AG04449 (cell line): ENCODE results near the gene ZC3HAV1L.
A peak's percentile ranks its signal among the peaks of the same experiment; 100 is the strongest.

ENCODE experiments used
- CTCF ChIA-PET: fragments of 350-600 bp; formaldehyde crosslinking; extraction: SDS; loops from one replicate; lab custom pipeline; 2021; ENCODE audit warnings: antibody characterized with exemption; lab: Yijun Ruan, JAX
- POLR2A ChIA-PET: fragments of 400-600, 350-600 bp; formaldehyde crosslinking; extraction: SDS; loops from one replicate; lab custom pipeline; 2020; ENCODE audit warnings: antibody characterized with exemption, inconsistent platforms; lab: Yijun Ruan, JAX
- DNase-seq: peaks from one replicate; pipeline ENCODE4 v3.0.0-alpha.2; 2010; ENCODE audit warnings: low read depth, low spot score
- H3K4me3 ChIP-seq: 2 replicates; pipeline ENCODE4 v1.5.1; 2011; ENCODE audit warnings: low read depth, mild to moderate bottlenecking, control low read depth, low read length
- TF ChIP-seq, protein P1 (sequence below): IDR thresholded peaks from one replicate; pipeline ENCODE4 v1.5.1; 2011; ENCODE audit warnings: mild to moderate bottlenecking, moderate library complexity, low read length, control low read depth, inconsistent platforms; ENCODE audit not compliant: insufficient read depth; ENCODE audit errors: missing control alignments

Gene ZC3HAV1L

DNA sequence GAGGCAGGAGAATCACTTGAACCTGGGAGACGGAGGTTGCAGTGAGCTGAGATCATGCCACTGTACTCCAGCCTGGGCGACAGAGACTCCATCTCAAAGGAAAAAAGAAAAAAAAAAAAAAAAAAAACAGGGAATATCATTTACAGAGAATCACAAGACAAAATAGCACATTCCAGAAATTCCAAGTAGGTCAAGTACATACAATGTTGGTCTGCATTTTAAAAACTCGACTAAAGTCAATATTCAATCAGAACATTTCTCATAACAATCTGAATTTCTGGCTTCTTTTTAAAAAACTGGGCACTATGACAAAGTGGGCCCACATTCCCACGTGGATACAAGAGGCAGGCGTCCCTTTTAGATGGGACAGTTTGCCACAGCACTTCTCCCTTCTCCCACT, 12.8 kb downstream of the ZC3HAV1L start:
- no peak overlapping the region for H3K4me3 ChIP-seq
- TF ChIP-seq, protein P1, sequence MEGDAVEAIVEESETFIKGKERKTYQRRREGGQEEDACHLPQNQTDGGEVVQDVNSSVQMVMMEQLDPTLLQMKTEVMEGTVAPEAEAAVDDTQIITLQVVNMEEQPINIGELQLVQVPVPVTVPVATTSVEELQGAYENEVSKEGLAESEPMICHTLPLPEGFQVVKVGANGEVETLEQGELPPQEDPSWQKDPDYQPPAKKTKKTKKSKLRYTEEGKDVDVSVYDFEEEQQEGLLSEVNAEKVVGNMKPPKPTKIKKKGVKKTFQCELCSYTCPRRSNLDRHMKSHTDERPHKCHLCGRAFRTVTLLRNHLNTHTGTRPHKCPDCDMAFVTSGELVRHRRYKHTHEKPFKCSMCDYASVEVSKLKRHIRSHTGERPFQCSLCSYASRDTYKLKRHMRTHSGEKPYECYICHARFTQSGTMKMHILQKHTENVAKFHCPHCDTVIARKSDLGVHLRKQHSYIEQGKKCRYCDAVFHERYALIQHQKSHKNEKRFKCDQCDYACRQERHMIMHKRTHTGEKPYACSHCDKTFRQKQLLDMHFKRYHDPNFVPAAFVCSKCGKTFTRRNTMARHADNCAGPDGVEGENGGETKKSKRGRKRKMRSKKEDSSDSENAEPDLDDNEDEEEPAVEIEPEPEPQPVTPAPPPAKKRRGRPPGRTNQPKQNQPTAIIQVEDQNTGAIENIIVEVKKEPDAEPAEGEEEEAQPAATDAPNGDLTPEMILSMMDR = no peak
- POLR2A ChIA-PET = no interaction called here
- DNase-seq = no peak
- CTCF ChIA-PET = interaction anchor here (0.8 to 5.9 kb wide), 3 partner anchors 10 to 137 kb away, joined by 3 to 30 read pairs (median 28); partner anchors contain the start of gene ZC3HAV1L

- ChIA-PET POLR2A (no interaction called here), CTCF (interaction anchor here (5.1 to 5.9 kb wide), 2 partner anchors 11 to 53 kb away, joined by 28 to 30 read pairs; partner anchors contain the start of gene ZC3HAV1L)
- TF ChIP-seq, protein P1 = no peak
- no peak for DNase-seq
- H3K4me3 ChIP-seq = no peak overlapping the region
Observed at GRCh38 chr7:139022286-139022685, 13.6 kb downstream of the ZC3HAV1L start.

GRCh38 chr7:139018910-139019309, 16.9 kb downstream of the ZC3HAV1L start:
- TF ChIP-seq, protein P1 = no peak
- CTCF ChIA-PET = interaction anchor here (1.0 to 3.8 kb wide), 9 partner anchors 7 to 133 kb away, joined by 4 to 40 read pairs (median 10); partner anchors contain the start of gene ZC3HAV1L
- no peak for DNase-seq

GRCh38 chr7:139016931-139017511, 18.8 kb downstream of the ZC3HAV1L start:
- CTCF ChIA-PET = interaction anchor here (0.8 to 3.8 kb wide), 27 partner anchors 8 to 224 kb away, joined by 3 to 40 read pairs (median 4); partner anchors contain the start of gene ZC3HAV1L
- TF ChIP-seq, protein P1 = peak; percentile 72
- POLR2A ChIA-PET = interaction anchor here (0.6 to 0.7 kb wide), 2 partner anchors 50 to 152 kb away, joined by 3 read pairs; no protein-coding TSS in a partner anchor
- H3K4me3 ChIP-seq = no peak overlapping the region
- DNase-seq = no peak

More at GRCh38 chr7:139018910-139019309, 16.9 kb downstream of the ZC3HAV1L start:
- POLR2A ChIA-PET = no interaction called here
- H3K4me3 ChIP-seq = no peak overlapping the region

DNA sequence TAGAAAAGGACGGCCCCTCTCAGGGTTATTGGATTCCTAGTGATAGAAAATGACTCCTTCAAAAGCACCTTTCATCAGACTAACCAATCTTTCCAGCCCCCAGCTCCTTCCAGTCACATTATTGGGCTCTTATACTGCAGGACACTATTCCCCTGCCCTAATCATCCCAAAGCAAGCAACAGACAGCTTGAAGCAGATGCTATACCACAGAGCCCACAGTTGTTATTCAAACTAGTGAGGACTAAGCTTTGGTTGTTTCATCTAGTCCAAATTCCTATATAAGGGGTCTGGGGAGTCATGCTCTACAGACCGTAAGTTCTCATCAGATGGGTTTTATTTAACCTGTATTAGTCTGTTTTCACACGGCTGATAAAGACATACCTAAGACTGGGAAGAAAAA, 24.5 kb downstream of the ZC3HAV1L start:
- DNase-seq = no peak
- no peak overlapping the region for H3K4me3 ChIP-seq
- CTCF ChIA-PET = no interaction called here
- TF ChIP-seq, protein P1 = no peak
- POLR2A ChIA-PET = no interaction called here

DNA sequence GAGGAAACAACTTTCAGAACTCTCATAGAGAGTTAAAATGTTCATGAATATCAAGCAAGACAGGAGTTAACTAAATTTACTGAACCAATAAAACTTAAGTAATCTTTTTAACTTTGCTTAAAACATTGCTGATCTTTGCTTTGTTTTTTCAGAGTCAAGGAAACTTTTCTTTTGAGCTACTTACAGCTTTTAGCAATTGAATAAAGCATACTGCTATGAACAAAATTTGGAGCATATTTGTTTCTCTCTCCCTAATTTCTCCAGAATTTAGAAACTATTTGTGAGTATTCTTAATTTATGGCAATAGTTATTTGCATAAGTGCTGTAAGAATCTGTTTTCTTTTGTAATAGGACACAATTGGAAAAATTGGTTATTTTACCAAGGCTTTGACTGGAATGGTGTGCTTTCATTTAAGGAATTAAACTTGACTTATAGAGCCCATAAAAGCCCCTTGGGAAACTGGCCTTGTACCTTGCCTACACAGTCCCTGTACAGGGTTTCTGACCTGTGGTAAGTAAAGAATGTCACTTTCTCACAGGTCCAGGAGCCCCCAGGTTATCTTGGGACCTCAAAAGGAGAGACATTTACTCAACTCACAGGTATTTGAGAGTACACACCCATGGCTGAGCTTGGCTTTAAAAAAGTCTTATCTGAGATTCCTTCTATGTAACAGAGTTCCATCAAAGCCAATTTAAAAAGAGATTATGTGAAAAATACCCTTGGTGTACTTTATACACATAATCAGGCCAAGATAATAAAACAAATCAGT, 31.3 kb downstream of the ZC3HAV1L start:
- CTCF ChIA-PET = interaction anchor here (1.1 kb wide), 2 partner anchors 13 to 22 kb away, joined by 3 to 6 read pairs; no protein-coding TSS in a partner anchor

More for the DNA sequence above, 31.3 kb downstream of the ZC3HAV1L start:
- DNase-seq = no peak
- POLR2A ChIA-PET = interaction anchor here (0.6 kb wide), 1 partner anchor 56 kb away, joined by 6 read pairs; no protein-coding TSS in a partner anchor
- H3K4me3 ChIP-seq = no peak overlapping the region
- TF ChIP-seq, protein P1 = no peak
